ENCODE results near the gene SETD3. TPM values are rescaled to one million over a fixed set of nuclear protein-coding genes. Genes with fewer than 3 reads are reported as not detected.

Gene SETD3
- total RNA-seq, 6 experiments from 2014 or later: 24.7 to 42.0 (median 28.8) TPM

DNA sequence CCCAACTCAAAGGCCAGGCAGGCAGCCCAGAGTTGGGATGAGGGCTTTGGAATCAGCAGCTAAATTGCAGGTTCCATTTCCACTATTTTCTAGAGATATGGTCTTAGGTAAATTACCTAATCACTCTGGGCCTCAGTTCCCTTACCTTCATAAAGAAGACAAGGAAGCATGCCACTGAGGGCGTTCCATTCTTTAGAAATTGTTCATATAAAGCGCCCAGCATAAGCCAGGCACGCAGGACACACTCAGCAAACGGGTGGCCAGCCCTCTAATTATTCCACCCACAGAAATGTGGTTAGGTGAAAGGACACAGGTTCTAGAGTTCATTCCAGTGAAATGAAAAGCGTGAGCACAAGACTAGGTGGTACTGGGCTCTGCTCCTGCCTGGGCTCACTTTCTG lies 120.8 kb downstream of the SETD3 start:
- 95% methylated on average over 4 of the region's 5 CpGs for WGBS (ENCODE audit: insufficient coverage, low coverage, low lambda C conversion rate, missing lambda C conversion rate)

GRCh38 chr14:99357916-99358390 lies 122.7 kb downstream of the SETD3 start:
- Histone ChIP-seq H3K4me3 (no peak overlapping the region), H3K27ac (no peak overlapping the region), H3K36me3 (no peaks in the 10 kb centered on the region), H3K27me3 (no peaks in the 10 kb centered on the region), H3K9me3 (no peaks in the 10 kb centered on the region), H3K4me1 (no peaks in the 10 kb centered on the region)
- no peak for DNase-seq
- intact Hi-C loops (cut with DNase I): no loop called here
- no peak for TF ChIP-seq POLR2A (IDR thresholded peaks at IDR 0.05)
- TF ChIP-seq, protein P1, sequence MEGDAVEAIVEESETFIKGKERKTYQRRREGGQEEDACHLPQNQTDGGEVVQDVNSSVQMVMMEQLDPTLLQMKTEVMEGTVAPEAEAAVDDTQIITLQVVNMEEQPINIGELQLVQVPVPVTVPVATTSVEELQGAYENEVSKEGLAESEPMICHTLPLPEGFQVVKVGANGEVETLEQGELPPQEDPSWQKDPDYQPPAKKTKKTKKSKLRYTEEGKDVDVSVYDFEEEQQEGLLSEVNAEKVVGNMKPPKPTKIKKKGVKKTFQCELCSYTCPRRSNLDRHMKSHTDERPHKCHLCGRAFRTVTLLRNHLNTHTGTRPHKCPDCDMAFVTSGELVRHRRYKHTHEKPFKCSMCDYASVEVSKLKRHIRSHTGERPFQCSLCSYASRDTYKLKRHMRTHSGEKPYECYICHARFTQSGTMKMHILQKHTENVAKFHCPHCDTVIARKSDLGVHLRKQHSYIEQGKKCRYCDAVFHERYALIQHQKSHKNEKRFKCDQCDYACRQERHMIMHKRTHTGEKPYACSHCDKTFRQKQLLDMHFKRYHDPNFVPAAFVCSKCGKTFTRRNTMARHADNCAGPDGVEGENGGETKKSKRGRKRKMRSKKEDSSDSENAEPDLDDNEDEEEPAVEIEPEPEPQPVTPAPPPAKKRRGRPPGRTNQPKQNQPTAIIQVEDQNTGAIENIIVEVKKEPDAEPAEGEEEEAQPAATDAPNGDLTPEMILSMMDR (IDR thresholded peaks at IDR 0.05): no peak
- ATAC-seq: no peak
- WGBS (ENCODE audit: insufficient coverage, low coverage, low lambda C conversion rate, missing lambda C conversion rate): 60% methylated on average over 10 of the region's 12 CpGs

More for the DNA sequence above, 120.8 kb downstream of the SETD3 start:
- Histone ChIP-seq H3K27me3 (no peaks in the 10 kb centered on the region), H3K27ac (no peak overlapping the region), H3K9me3 (no peaks in the 10 kb centered on the region), H3K4me1 (no peaks in the 10 kb centered on the region), H3K36me3 (no peaks in the 10 kb centered on the region), H3K4me3 (no peak overlapping the region)
- intact Hi-C loops (cut with DNase I): no loop called here
- DNase-seq (no peak), ATAC-seq (no peak)
- TF ChIP-seq, protein P1 (IDR thresholded peaks at IDR 0.05): no peak
- no peak for TF ChIP-seq POLR2A (IDR thresholded peaks at IDR 0.05)

GRCh38 chr14:99357151-99357915 lies 123.3 kb downstream of the SETD3 start:
- Histone ChIP-seq H3K27ac (no peak overlapping the region), H3K9me3 (no peaks in the 10 kb centered on the region), H3K4me3 (no peak overlapping the region), H3K4me1 (no peaks in the 10 kb centered on the region), H3K36me3 (no peaks in the 10 kb centered on the region), H3K27me3 (no peaks in the 10 kb centered on the region)
- intact Hi-C loops (cut with DNase I): no loop called here
- DNase-seq (no peak), ATAC-seq (no peak)
- WGBS (ENCODE audit: insufficient coverage, low coverage, low lambda C conversion rate, missing lambda C conversion rate): 75% methylated on average over 6 of the region's 15 CpGs
- no peak for TF ChIP-seq POLR2A (IDR thresholded peaks at IDR 0.05)
- TF ChIP-seq, protein P1 (IDR thresholded peaks at IDR 0.05): no peak

GRCh38 chr14:99356031-99356608 lies 124.5 kb downstream of the SETD3 start:
- Histone ChIP-seq H3K27ac (no peak overlapping the region), H3K36me3 (no peaks in the 10 kb centered on the region), H3K27me3 (no peaks in the 10 kb centered on the region), H3K4me1 (no peaks in the 10 kb centered on the region), H3K9me3 (no peaks in the 10 kb centered on the region), H3K4me3 (no peak overlapping the region)
- WGBS (ENCODE audit: insufficient coverage, low coverage, low lambda C conversion rate, missing lambda C conversion rate): 92% methylated on average over 9 of the region's 15 CpGs
- intact Hi-C loops (cut with DNase I): no loop called here
- DNase-seq (no peak), ATAC-seq (no peak)
- no peak for TF ChIP-seq POLR2A (IDR thresholded peaks at IDR 0.05)
- TF ChIP-seq, protein P1 (IDR thresholded peaks at IDR 0.05): no peak

Measured in right lobe of liver (tissue), 6 donors.